Panc1 (cell line): ENCODE data around the gene KCNIP3. TPM values are rescaled to one million over a fixed set of nuclear protein-coding genes. Genes with fewer than 3 reads are reported as not detected.

Experiments
- ATAC-seq: fragments of 200-7000 bp; cut with Tn5 transposase; 2 replicates; pipeline ENCODE4 v1.9.1; 2020; ENCODE audit warnings: mild to moderate bottlenecking, moderate library complexity
- BruUV-seq: library from RNA; stranded (reverse); fragments of 400-500 nt; replicated peaks from 2 replicates; lab custom pipeline; 2021; lab: Mats Ljungman, UMichigan
- CTCF ChIA-PET: fragments of 300-600 bp; sonication (Branson Sonifier 250); formaldehyde crosslinking; loops from one replicate; lab custom pipeline; 2022; ENCODE audit warnings: antibody characterized with exemption; lab: Charles Lee
- POLR2A ChIA-PET: fragments of 300-600 bp; sonication (Branson Sonifier 250); formaldehyde crosslinking; loops from one replicate; lab custom pipeline; 2022; ENCODE audit warnings: antibody characterized with exemption; lab: Charles Lee
- DNase-seq: peaks from one replicate; pipeline ENCODE4 v3.0.0-alpha.2; 2010; ENCODE audit warnings: low read depth, low spot score
- H3K27ac ChIP-seq: 2 replicates; pipeline ENCODE4 v1.5.1; 2011; ENCODE audit warnings: mild to moderate bottlenecking, low read length, inconsistent platforms
- H3K27me3 ChIP-seq: fragments of 200-500 bp; sonication (Bioruptor generic); 2 replicates; pipeline ENCODE4 v1.6.0; 2014; ENCODE audit warnings: low read length, inconsistent platforms; ENCODE audit not compliant: control insufficient read depth, insufficient read depth
- H3K36me3 ChIP-seq: fragments of 200-500 bp; sonication (Bioruptor generic); 2 replicates; pipeline ENCODE4 v1.5.1; 2014; ENCODE audit warnings: inconsistent platforms, mild to moderate bottlenecking, low read length, moderate library complexity; ENCODE audit not compliant: control insufficient read depth, insufficient read depth
- H3K4me1 ChIP-seq: 2 replicates; pipeline ENCODE4 v1.5.1; 2011; ENCODE audit warnings: inconsistent platforms, mild to moderate bottlenecking, low read length, moderate library complexity; ENCODE audit not compliant: control insufficient read depth, insufficient read depth
- H3K4me3 ChIP-seq, 2 experiments: 2 replicates each; pipeline ENCODE4 v1.5.1; 2011 to 2012; ENCODE audit warnings: low read depth in 2 of 2, low read length in 2 of 2, mild to moderate bottlenecking in 2 of 2, inconsistent platforms in 1 of 2, moderate library complexity in 1 of 2
- H3K9me3 ChIP-seq: fragments of 200-500 bp; sonication (Bioruptor generic); 2 replicates; pipeline ENCODE4 v1.5.1; 2014; ENCODE audit warnings: low read depth, mild to moderate bottlenecking, inconsistent platforms, low read length, moderate library complexity; ENCODE audit not compliant: control insufficient read depth, insufficient read depth
- CTCF ChIP-seq: fragments of 450-650 bp; IDR thresholded peaks from 2 replicates; pipeline ENCODE4 v1.5.1; 2017; ENCODE audit warnings: mild to moderate bottlenecking
- POLR2AphosphoS5 ChIP-seq: IDR thresholded peaks from 2 replicates; pipeline ENCODE4 v1.6.1; 2012; ENCODE audit warnings: mild to moderate bottlenecking, low read depth, low read length, moderate library complexity
- REST ChIP-seq, 2 experiments: IDR thresholded peaks; 2 replicates each; pipeline ENCODE4 v1.6.1; 2011 to 2012; ENCODE audit warnings: low read depth in 2 of 2, control low read depth in 1 of 2, low read length in 1 of 2, mild to moderate bottlenecking in 1 of 2, moderate library complexity in 1 of 2; ENCODE audit not compliant: insufficient read depth in 1 of 2
- SIN3A ChIP-seq: IDR thresholded peaks from 2 replicates; pipeline ENCODE4 v1.6.1; 2012; ENCODE audit warnings: low read depth, mild to moderate bottlenecking, low read length, moderate library complexity, borderline replicate concordance; ENCODE audit not compliant: insufficient read depth
- TCF7L2 ChIP-seq: IDR thresholded peaks from 2 replicates; pipeline ENCODE4 v1.6.1; 2011; ENCODE audit warnings: mild to moderate bottlenecking, low read depth, low read length, inconsistent platforms
- in situ Hi-C: cut with HindIII; loops from 2 replicates; pipeline ENCODE4 v1.10.0; 2016; ENCODE audit warnings: low sequenced_read_pairs, low pct_unique_long_range_greater_than_20kb
- intact Hi-C: fragments of 100-400 bp; cut with micrococcal nuclease; formaldehyde crosslinking; loops from one replicate; pipeline ENCODE4 v1.10.0; 2022; ENCODE audit not compliant: unreplicated experiment
- total RNA-seq: library from RNA; stranded (reverse); gene quantifications from one replicate; pipeline ENCODE4 v1.2.1, GENCODE V29; 2021; ENCODE audit not compliant: unreplicated experiment

KCNIP3 gene
- total RNA-seq, 1 experiment from 2014 or later, result 17.5 TPM

GRCh38 chr2:95390272-95390880 is 93.2 kb downstream of the KCNIP3 start:
- ChIA-PET POLR2A (interaction anchor here (0.6 kb wide), 1 partner anchor 349 kb away, joined by 4 read pairs; no protein-coding TSS in a partner anchor), CTCF (no interaction called here)

GRCh38 chr2:95390881-95391321 is 93.8 kb downstream of the KCNIP3 start:
- intact Hi-C loops, result no loop called here
- DNase-seq, result no peak
- H3K4me3 ChIP-seq, result no peak overlapping the region
- H3K4me1 ChIP-seq, result no peaks in the 10 kb centered on the region
- H3K27me3 ChIP-seq, result no peaks in the 10 kb centered on the region
- BruUV-seq, result no TSS peak
- no peaks in the 10 kb centered on the region for H3K9me3 ChIP-seq
- H3K36me3 ChIP-seq, result no peaks in the 10 kb centered on the region
- no peak for TF ChIP-seq TCF7L2
- TF ChIP-seq REST (IDR thresholded peaks at IDR 0.05; ENCODE audit: insufficient read depth in 1 of 2, low read depth in 2 of 2, low read length in 1 of 2), result no peak
- H3K27ac ChIP-seq, result no peak overlapping the region
- ChIA-PET POLR2A (no interaction called here), CTCF (interaction anchor here (0.7 kb wide), 1 partner anchor 15 kb away, joined by 9 read pairs; no protein-coding TSS in a partner anchor)
- ATAC-seq, result no peak
- in situ Hi-C loops, result no loop called here

More at GRCh38 chr2:95390272-95390880, 93.2 kb downstream of the KCNIP3 start:
- H3K36me3 ChIP-seq, result no peaks in the 10 kb centered on the region
- BruUV-seq, result no TSS peak
- TF ChIP-seq SIN3A, result no peak
- no peaks in the 10 kb centered on the region for H3K9me3 ChIP-seq
- H3K27me3 ChIP-seq, result no peaks in the 10 kb centered on the region
- ATAC-seq (no peak), DNase-seq (no peak)
- intact Hi-C loops (no loop called here), in situ Hi-C loops (no loop called here)
- H3K27ac ChIP-seq, result no peak overlapping the region
- H3K4me1 ChIP-seq, result no peaks in the 10 kb centered on the region
- H3K4me3 ChIP-seq, result no peak overlapping the region

- H3K4me1 ChIP-seq, result no peaks in the 10 kb centered on the region
- no peaks in the 10 kb centered on the region for H3K27me3 ChIP-seq
- DNase-seq (no peak), ATAC-seq (no peak)
- no peaks in the 10 kb centered on the region for H3K9me3 ChIP-seq
- H3K36me3 ChIP-seq, result no peaks in the 10 kb centered on the region
- no peak overlapping the region for H3K4me3 ChIP-seq
- TF ChIP-seq REST (IDR thresholded peaks at IDR 0.05; ENCODE audit: insufficient read depth in 1 of 2, low read depth in 2 of 2, low read length in 1 of 2) (no peak), SIN3A (no peak), CTCF (no peak), TCF7L2 (no peak), POLR2AphosphoS5 (no peak)
- in situ Hi-C loops, result no loop called here
- no TSS peak for BruUV-seq
- intact Hi-C loops, result no loop called here
- ChIA-PET CTCF (interaction anchor here (0.7 kb wide), 1 partner anchor 16 kb away, joined by 9 read pairs; no protein-coding TSS in a partner anchor), POLR2A (no interaction called here)
- H3K27ac ChIP-seq, result no peak overlapping the region
These were observed 94.6 kb downstream of the KCNIP3 start for GRCh38 chr2:95391641-95392310.
